Erythroblast (primary cell): ENCODE measurements around the gene VAV3.
"Not testable (repeated sequence)": the region's sequence is repeated elsewhere in the genome, so short reads cannot be mapped to it uniquely, and the experiment has no call there.

Experiments
- DNase-seq, 2 experiments: peaks; one replicate each; lab custom pipeline; 2025; lab: John Stamatoyannopoulos, UW
- GATA1 ChIP-seq: IDR thresholded peaks from 2 replicates; pipeline ENCODE4 v1.6.1; 2011; ENCODE audit warnings: low read depth, mild to moderate bottlenecking, control low read depth, low read length, moderate library complexity
- POLR2A ChIP-seq: IDR thresholded peaks from 2 replicates; pipeline ENCODE4 v1.6.1; 2011; ENCODE audit warnings: mild to moderate bottlenecking, low read length

Gene VAV3, protein sequence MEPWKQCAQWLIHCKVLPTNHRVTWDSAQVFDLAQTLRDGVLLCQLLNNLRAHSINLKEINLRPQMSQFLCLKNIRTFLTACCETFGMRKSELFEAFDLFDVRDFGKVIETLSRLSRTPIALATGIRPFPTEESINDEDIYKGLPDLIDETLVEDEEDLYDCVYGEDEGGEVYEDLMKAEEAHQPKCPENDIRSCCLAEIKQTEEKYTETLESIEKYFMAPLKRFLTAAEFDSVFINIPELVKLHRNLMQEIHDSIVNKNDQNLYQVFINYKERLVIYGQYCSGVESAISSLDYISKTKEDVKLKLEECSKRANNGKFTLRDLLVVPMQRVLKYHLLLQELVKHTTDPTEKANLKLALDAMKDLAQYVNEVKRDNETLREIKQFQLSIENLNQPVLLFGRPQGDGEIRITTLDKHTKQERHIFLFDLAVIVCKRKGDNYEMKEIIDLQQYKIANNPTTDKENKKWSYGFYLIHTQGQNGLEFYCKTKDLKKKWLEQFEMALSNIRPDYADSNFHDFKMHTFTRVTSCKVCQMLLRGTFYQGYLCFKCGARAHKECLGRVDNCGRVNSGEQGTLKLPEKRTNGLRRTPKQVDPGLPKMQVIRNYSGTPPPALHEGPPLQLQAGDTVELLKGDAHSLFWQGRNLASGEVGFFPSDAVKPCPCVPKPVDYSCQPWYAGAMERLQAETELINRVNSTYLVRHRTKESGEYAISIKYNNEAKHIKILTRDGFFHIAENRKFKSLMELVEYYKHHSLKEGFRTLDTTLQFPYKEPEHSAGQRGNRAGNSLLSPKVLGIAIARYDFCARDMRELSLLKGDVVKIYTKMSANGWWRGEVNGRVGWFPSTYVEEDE

DNA sequence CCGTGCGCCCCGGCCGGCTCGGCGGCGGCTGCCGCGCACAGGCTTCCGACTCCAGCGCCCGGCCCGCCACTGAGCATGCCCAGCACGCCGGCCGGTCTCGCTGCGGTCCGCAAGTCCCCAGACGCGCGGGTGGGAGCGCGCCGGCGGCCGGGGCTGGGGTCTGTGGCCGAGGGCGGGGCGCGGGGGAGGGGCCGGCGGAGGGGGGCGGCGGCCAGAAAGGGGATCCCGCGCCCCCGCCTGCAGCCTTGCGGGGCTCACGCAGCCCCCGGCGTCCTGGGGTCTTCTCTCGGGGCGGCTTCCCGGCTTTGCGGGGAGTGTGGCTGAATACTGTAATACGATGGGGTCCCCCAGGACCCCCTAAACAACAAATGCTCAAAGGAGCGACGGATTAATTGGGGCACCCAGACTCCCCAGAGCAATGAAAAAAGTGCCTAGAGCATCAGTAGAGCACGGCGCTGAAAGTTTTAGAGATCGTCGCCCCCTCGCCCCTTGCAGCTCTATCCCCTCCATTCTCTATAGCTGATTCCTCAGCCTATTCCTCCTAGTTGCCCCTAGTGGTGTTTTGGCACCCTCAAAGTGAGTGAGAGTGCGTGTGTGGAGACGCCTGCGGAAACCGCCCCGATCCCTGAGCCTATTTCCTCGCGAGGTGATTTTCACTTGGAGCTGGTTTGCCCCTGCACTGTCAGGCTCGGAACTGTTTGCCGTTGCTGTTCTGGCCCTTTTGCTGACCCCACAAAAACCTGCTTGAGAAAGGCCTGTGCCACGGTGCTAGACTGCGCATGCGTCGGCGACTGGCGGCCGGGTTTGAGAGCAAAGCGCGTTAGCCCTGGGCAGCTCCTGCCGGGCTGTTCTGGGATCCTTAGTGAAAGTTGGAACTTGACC lies at the start of gene VAV3:
VAV3 (minus strand) TSS at position 71 of the 882 bp plus-strand sequence. CDS start 311 bp downstream, outside the sequence.
- TF ChIP-seq POLR2A (no peak), GATA1 (no peak)
- peak; percentile 68 to 80 for DNase-seq

DNA sequence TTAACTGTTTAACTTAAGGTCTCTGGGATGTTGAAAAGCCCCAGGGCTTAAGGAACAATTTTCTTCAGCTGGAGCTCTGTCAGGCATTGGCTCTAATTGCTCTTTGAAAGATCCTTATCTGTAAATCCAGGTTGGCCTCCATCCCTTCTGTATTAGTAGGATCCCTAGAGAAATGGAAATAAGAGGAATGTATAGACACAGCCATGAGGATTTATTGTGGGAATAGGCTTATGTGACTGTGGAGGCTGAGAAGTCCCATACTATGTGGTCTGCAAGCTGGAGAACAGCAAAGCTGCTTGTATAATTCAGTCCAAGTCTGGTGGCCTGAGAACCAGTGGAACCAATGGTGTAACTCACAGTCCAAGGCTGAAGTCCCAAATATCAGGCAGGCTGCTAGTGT lies 47.6 kb upstream of the VAV3 start:
- TF ChIP-seq GATA1, result no peak
- no peak for TF ChIP-seq POLR2A

DNA sequence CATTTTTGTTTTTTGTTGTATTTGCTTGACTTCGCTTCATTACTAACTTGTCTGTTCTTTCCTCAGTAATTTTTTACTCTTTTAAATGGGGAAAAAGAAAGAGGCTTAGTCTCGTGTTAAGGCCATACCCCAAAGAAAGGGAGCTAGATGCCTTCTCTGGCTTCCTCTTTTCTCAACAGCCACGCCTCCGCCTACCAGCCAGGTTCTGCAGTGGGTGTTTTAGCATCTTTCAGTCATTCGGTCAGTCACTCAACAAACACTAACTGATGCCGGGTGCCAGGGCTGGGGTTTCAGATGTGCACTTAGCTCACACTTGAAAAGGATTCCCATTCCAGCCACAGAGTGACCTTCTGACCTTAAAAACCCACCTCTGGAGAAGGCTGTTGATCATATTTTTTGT lies 46.3 kb upstream of the VAV3 start:
- TF ChIP-seq GATA1 (no peak), POLR2A (no peak)
- DNase-seq, result no peak

More for the DNA sequence above, 47.6 kb upstream of the VAV3 start:
- no peak for DNase-seq

DNA sequence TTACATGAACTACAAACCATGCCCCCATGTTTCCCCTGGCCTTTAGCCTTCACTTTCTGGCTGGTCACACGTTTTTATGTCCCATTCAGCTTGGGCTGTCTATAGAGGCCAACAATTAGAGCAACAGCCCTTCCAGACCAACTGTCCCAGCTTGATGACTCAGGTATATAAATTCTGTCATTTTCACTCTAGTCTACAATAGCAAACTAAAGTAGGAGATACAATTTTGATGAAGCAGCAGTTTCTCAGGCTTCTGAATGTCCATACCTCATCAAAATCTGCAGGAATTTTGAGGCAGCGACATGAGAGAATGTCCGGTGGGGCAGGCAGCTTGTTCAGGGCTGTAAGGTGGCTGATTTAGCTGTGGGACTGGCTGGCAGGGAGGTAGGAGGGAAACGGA lies 45.6 kb upstream of the VAV3 start:
- DNase-seq, result no peak
- TF ChIP-seq GATA1 (no peak), POLR2A (no peak)

DNA sequence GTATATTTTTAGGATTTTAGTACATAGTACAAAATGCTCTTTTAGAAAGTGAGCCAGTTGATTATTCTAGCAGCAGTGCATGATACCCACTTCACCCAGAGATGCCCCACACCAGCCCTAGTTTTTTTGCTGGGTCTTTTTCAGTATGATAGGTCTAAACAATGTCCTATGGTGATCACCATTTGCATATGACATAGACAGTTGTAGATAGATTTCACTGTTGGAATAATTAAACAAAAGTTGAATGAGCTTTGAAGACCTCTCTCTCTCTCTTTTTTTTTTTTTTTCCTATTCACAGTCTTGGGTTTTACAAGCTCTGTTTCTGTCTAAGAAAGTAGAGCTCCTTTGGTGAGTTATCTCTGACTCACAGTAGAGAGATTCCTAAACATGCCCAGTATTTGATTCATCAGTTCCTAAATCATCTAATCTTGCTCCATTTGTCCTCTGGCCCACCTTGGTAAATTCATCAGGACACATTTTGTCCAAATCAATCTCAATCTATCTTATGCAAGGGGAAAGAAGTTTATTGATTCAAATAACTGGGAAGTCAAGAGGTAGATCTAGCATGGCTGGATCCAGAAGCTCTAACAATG lies 44.7 kb upstream of the VAV3 start:
- no peak for DNase-seq
- TF ChIP-seq POLR2A (no peak), GATA1 (no peak)

DNA sequence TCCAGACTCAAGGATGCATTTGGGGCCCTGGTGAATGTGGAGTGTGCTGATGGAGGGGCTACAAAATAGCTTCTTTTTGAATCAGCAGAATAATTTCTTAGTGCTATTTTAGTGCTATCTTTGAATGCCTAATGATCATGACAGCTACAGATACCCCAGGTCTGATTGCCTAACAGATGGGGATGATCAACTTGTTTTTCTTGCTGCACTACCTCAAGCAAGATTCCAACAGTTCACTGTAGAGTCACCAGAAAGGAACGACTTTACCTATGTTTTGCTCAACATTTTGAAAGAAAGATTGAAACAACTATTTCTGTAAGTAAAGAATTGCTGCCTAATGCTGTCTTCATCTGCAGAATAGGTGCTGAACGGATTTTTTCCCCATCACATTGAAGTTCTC lies 42.6 kb upstream of the VAV3 start:
- no peak for TF ChIP-seq POLR2A
- no peak for TF ChIP-seq GATA1
- DNase-seq, result no peak

DNA sequence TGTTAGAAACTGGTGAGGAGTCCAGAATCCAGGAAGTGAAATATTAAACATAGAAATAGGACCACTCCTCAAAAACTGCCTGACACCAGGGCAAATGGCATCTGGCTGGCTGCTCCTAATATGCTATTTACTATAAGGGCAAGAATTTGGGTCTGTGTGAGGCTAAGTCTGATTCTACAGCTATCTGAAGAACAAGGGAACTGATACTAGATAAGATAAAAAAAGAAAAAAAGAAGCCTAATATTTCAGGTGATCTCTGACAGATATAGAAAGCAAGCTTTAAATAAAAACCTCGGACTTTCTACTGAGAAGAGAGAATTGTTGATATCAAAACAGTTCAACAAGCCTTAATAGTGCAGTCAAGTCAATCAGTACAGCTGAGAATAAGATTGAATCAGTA lies 42.1 kb upstream of the VAV3 start:
- TF ChIP-seq GATA1, result no peak
- TF ChIP-seq POLR2A, result no peak
- no peak for DNase-seq

DNA sequence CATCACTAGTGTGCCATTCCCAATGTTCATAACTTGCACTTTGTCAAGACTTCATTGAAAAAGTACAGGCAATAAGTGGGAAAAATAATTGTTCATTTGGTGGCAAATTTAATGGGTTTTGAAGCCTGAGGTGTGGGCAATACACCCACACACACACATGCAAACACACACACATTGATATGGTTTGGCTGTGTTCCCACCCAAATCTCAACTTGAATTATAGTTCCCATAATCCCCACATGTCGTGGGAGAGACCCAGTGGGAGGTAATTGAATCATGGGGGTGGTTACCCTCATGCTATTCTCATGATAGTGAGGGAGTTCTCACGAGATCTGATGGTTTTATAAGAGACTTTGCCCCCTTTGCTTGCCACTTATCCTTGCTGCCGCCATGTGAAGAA lies 39.9 kb upstream of the VAV3 start:
- DNase-seq, result not testable (repeated sequence)

DNA sequence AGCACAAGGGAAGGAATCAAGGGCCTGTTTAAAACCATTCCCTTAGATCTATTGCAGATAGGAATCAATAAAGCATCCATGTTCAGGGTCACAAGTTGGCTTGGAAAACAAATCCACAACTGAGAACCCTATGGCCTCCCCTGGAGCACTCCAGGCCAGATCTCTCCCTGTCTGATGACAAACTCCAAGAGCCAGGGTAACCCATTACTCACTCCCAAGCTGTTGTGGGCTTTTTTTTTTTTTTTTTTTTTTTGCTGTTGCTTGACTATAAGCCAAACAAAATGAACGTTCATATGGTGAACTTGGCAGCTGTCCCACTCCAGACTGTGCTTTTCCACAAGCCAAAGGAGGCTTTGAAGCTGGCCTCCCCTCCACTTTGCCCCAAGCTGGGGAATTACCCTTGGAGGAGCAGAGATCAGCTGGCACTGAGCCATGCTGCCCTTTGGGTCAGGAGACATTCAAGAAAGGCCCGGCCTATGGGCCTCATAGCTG lies 35.7 kb upstream of the VAV3 start:
- no peak for TF ChIP-seq POLR2A
- TF ChIP-seq GATA1, result no peak
- no peak for DNase-seq

DNA sequence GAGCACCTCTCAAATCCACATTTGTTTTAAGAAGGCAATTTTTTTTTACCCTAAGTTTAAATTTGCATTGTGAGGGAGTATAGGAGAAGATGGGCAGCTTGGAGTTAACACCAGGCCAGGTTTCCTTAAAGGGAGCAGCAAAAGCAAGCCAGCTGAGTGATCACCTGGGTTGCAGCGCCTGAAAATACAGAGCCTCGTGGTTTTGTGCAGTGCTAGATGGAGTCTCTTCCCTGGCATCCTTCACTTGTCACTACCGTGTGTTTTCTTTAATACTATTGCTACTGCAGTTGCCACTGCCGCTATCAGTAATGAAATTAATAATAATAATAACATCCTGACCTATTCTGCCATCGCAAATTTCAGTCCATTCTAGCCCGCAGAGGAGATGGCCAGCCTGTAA lies 35.2 kb upstream of the VAV3 start:
- TF ChIP-seq POLR2A (no peak), GATA1 (no peak)
- no peak for DNase-seq

DNA sequence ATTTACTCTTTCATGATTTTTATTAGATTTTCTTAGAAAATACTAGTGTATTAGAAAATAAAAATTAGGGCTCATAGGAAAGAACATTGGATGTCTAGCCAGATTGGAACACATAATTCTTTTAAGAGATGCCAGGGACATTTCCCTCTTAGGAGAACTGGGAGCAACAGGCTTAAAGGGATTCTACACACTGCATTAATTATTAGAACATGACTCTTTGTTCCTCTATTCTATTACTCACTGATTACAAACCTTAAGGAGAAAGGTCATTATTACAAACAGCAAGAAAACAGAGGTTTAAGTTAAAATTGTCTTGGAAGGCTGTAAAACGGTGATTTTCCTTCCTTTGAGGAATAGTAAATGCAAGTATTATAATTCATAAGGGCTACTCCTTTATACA lies 32.9 kb upstream of the VAV3 start:
- TF ChIP-seq GATA1, result no peak
- no peak for TF ChIP-seq POLR2A
- DNase-seq, result no peak

DNA sequence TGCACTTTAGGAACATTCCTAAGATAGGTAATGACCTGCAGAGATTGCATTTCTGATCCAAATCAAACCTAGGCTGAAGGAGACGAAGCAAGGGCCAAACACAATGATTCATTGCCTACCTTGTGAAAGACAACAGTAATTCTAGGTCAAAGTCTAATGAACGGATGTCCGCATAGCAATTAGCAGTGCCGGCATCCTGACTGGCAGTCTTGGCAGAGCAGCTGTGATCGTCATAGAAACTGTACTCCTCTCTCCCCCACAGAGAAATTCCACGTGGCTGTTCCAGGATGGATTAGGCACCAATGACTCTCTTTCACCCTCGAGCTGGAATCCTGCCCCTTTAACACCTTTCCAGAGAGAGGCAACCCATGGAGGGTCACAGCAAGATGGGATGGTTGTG lies 28.9 kb upstream of the VAV3 start:
- DNase-seq, result no peak
- TF ChIP-seq POLR2A, result no peak
- TF ChIP-seq GATA1, result no peak

DNA sequence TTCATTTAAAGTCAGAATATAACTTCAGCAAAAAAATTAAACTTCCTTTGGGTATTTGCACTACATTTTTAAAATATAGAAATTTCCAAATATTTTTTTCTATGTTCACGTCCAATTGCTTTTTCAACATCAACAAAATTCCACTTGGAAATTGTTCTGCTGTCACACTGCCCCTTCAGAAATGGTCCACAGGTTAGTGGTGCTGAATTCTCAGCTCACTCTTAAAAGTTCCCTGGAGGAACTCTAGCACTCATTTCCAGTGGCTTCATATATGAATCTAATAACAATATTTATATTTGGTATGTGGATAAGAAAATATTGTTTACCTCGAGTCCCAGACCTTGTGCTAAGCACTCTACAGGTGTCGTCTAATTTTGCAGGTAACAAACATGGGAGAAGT lies 27.4 kb upstream of the VAV3 start:
- DNase-seq, result no peak

More for the DNA sequence above, 27.4 kb upstream of the VAV3 start:
- TF ChIP-seq POLR2A, result no peak
- TF ChIP-seq GATA1, result no peak
